DOHH2 (cell line): ENCODE data around the gene PNPLA2.

Source experiments
- H3F3A ChIP-seq: fragments of 200-600 bp; sonication (generic), shearing (Covaris generic); 2 replicates; pipeline ENCODE4 v1.6.0; 2016; ENCODE audit warnings: antibody characterized with exemption, mild to moderate bottlenecking; ENCODE audit not compliant: control insufficient read depth, insufficient read depth
- H3K27ac ChIP-seq: fragments of 200-600 bp; sonication (generic); 2 replicates; pipeline ENCODE4 v1.5.1; 2014; ENCODE audit warnings: low read depth, mild to moderate bottlenecking, low read length, moderate library complexity
- H3K27me3 ChIP-seq: fragments of 200-600 bp; sonication (generic); 2 replicates; pipeline ENCODE4 v1.6.1; 2014; ENCODE audit warnings: mild to moderate bottlenecking, low read length, mixed read lengths; ENCODE audit not compliant: control insufficient read depth
- H3K36me3 ChIP-seq: fragments of 200-600 bp; sonication (generic); 2 replicates; pipeline ENCODE4 v1.6.1; 2014; ENCODE audit warnings: mild to moderate bottlenecking, low read length, moderate library complexity, mixed read lengths; ENCODE audit not compliant: control insufficient read depth
- H3K4me1 ChIP-seq: fragments of 200-600 bp; sonication (generic); 2 replicates; pipeline ENCODE4 v1.6.1; 2014; ENCODE audit warnings: mild to moderate bottlenecking, low read length, mixed read lengths; ENCODE audit not compliant: control insufficient read depth
- H3K4me2 ChIP-seq: fragments of 200-600 bp; sonication (generic); 2 replicates; pipeline ENCODE4 v1.6.0; 2014; ENCODE audit warnings: mild to moderate bottlenecking, low read length, moderate library complexity
- H3K4me3 ChIP-seq: fragments of 200-600 bp; sonication (generic); 2 replicates; pipeline ENCODE4 v1.5.1; 2014; ENCODE audit warnings: mild to moderate bottlenecking, low read length, mixed read lengths
- H3K79me2 ChIP-seq: fragments of 200-600 bp; sonication (generic); 2 replicates; pipeline ENCODE4 v1.6.1; 2014; ENCODE audit warnings: mild to moderate bottlenecking, low read length, mixed read lengths; ENCODE audit not compliant: control insufficient read depth
- H3K9me2 ChIP-seq: fragments of 200-600 bp; sonication (generic); replicated peaks from 2 replicates; pipeline ENCODE4 v1.6.1; 2014; ENCODE audit warnings: mild to moderate bottlenecking, low read length, mixed read lengths; ENCODE audit not compliant: control insufficient read depth
- H3K9me3 ChIP-seq: fragments of 200-600 bp; sonication (generic); 2 replicates; pipeline ENCODE4 v1.6.1; 2014; ENCODE audit warnings: antibody characterized with exemption, low read length, mixed read lengths; ENCODE audit not compliant: control insufficient read depth, insufficient read depth
- H4K20me1 ChIP-seq: fragments of 200-600 bp; sonication (generic); 2 replicates; pipeline ENCODE4 v1.6.0; 2014; ENCODE audit warnings: low read depth, mild to moderate bottlenecking, antibody characterized with exemption, low read length, moderate library complexity; ENCODE audit not compliant: control insufficient read depth, insufficient read depth
- EZH2phosphoT487 ChIP-seq: fragments of 200-600 bp; sonication (generic); IDR thresholded peaks from 2 replicates; pipeline ENCODE4 v1.6.1; 2017; ENCODE audit warnings: borderline replicate concordance, mild to moderate bottlenecking, antibody characterized with exemption, low read length, moderate library complexity, mixed read lengths
- TF ChIP-seq, protein P1 (sequence below): fragments of 200-600 bp; sonication (generic); IDR thresholded peaks from one replicate; pipeline ENCODE4 v1.5.1; 2014; ENCODE audit warnings: antibody characterized with exemption, mild to moderate bottlenecking, low read depth, low read length; ENCODE audit not compliant: poor library complexity, severe bottlenecking

PNPLA2 gene

DNA sequence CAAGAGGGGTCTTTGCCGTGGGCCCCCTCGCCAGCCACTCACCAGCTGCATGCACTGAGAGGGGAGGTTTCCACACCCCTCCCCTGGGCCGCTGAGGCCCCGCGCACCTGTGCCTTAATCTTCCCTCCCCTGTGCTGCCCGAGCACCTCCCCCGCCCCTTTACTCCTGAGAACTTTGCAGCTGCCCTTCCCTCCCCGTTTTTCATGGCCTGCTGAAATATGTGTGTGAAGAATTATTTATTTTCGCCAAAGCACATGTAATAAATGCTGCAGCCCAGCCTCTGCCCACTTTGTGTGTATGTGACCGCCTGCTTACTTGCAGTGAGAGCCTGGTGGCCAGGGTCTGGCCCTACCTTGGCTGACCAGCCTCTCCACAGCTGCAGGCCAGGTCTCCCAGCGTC lies 6.2 kb downstream of the PNPLA2 start:
- peaks cover 11% of the 10 kb centered on the region for H4K20me1 ChIP-seq
- peaks cover 13% of the 10 kb centered on the region for H3K36me3 ChIP-seq
- H3K27me3 ChIP-seq = peaks cover 32% of the 10 kb centered on the region
- peaks cover 16% of the 10 kb centered on the region for H3K79me2 ChIP-seq
- H3K4me3 ChIP-seq = no peak overlapping the region
- H3K27ac ChIP-seq = no peak overlapping the region
- no peak for TF ChIP-seq EZH2phosphoT487
- TF ChIP-seq, protein P1, sequence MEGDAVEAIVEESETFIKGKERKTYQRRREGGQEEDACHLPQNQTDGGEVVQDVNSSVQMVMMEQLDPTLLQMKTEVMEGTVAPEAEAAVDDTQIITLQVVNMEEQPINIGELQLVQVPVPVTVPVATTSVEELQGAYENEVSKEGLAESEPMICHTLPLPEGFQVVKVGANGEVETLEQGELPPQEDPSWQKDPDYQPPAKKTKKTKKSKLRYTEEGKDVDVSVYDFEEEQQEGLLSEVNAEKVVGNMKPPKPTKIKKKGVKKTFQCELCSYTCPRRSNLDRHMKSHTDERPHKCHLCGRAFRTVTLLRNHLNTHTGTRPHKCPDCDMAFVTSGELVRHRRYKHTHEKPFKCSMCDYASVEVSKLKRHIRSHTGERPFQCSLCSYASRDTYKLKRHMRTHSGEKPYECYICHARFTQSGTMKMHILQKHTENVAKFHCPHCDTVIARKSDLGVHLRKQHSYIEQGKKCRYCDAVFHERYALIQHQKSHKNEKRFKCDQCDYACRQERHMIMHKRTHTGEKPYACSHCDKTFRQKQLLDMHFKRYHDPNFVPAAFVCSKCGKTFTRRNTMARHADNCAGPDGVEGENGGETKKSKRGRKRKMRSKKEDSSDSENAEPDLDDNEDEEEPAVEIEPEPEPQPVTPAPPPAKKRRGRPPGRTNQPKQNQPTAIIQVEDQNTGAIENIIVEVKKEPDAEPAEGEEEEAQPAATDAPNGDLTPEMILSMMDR = no peak
- H3K9me2 ChIP-seq = no peaks in the 10 kb centered on the region
- no peaks in the 10 kb centered on the region for H3K9me3 ChIP-seq
- no peak overlapping the region for H3K4me2 ChIP-seq
- H3F3A ChIP-seq = no peaks in the 10 kb centered on the region
- H3K4me1 ChIP-seq = peaks cover 47% of the 10 kb centered on the region

DNA sequence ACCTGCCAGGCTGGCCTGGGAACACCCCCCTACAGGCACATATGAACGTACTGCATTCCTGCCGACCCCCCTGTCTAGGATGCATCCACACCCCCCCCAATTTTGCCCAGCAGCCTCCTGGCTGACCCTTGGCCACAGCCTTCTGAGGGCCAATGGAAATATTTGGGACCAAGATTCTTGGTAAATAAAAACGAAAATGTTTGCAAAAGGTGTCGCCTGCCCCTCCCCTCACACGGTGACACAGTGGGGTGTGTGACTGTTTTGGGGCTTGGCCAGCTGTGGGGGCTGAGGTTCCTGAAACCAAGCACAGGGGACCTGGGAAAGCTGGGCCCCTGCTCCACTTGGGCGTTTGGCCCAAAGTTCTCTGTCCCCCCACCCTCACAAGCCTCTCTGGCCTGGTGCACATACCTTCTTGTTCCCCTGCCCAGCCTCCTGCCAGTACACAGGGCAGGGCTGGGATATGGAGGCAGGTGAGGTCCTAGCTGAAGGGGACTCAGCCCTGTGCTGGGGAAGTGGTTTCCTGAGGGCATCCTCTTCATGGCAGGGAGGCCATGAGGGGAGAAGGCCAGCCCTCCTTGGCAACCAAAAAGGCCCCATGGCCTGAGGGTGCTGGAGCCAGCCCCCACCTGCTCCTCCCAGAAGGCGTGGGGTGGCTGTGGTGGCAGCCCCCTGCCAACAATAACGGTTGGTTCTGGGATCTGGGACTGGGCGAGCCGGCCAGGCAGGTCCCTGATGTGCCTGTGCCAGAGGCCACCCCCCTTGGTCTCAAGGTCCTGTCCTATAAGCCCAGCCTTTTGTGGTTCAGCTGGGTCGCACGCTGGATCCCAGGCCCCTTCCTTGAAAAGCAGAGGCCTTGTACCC lies 6.9 kb downstream of the PNPLA2 start:
- Histone ChIP-seq H3K4me1 (peaks cover 48% of the 10 kb centered on the region), H3F3A (no peaks in the 10 kb centered on the region; the same call in 1 of the 2 replicates), H3K4me3 (no peak overlapping the region), H3K27me3 (peaks cover 38% of the 10 kb centered on the region), H3K79me2 (peaks cover 10% of the 10 kb centered on the region), H3K27ac (no peak overlapping the region), H3K9me2 (no peaks in the 10 kb centered on the region), H4K20me1 (peaks cover 7% of the 10 kb centered on the region), H3K4me2 (no peak overlapping the region), H3K36me3 (peaks cover 13% of the 10 kb centered on the region), H3K9me3 (no peaks in the 10 kb centered on the region)
- TF ChIP-seq EZH2phosphoT487 = no peak
- TF ChIP-seq, protein P1 = no peak

DNA sequence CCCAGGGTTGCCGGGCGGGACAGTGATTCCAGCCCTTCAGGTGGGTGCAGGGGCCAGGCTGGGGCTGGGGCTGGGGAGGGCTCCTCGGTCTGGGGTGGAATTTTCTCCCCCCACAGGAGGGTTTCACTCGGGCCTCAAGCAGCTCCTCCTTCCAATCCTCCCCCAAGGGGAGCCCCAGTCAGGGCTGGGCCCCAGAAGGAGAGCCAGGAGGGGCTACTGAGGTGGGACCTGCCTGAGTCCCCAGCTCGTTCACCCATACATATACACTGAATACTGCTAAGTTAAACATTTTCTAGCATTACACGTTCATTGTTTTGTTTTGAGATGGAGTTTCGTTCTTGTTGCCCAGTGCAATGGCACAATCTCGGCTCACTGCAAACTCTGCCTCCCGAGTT lies 7.5 kb downstream of the PNPLA2 start:
- Histone ChIP-seq H3K9me2 (no peaks in the 10 kb centered on the region), H3F3A (no peaks in the 10 kb centered on the region; the same call in 1 of the 2 replicates), H3K36me3 (peaks cover 13% of the 10 kb centered on the region), H3K9me3 (no peaks in the 10 kb centered on the region), H4K20me1 (peaks cover under 1% of the 10 kb centered on the region; the same call in 1 of the 2 replicates), H3K4me2 (peak overlapping the region; percentile 90), H3K4me1 (peaks cover 50% of the 10 kb centered on the region), H3K79me2 (peaks cover 4% of the 10 kb centered on the region), H3K27me3 (peaks cover 45% of the 10 kb centered on the region), H3K4me3 (peak overlapping the region; percentile 75; the same call in 1 of the 2 replicates), H3K27ac (no peak overlapping the region)
- TF ChIP-seq, protein P1 = no peak
- TF ChIP-seq EZH2phosphoT487 = no peak
